Nephron (organoid): ENCODE measurements around the gene APOA1.
"Not testable (repeated sequence)": the region's sequence is repeated elsewhere in the genome, so short reads cannot be mapped to it uniquely, and the experiment has no call there.

Experiments
- H3K27ac Mint-ChIP-seq, 3 experiments: 2 replicates each; pipeline ENCODE4 v1.8.0; 2020; ENCODE audit warnings: mixed read lengths in 3 of 3, mild to moderate bottlenecking in 2 of 3, moderate library complexity in 1 of 3
- H3K27me3 Mint-ChIP-seq: 2 replicates; pipeline ENCODE4 v1.8.0; 2021; ENCODE audit warnings: low read depth, mild to moderate bottlenecking, moderate library complexity, mixed read lengths
- H3K36me3 Mint-ChIP-seq: 2 replicates; pipeline ENCODE4 v1.8.0; 2020; ENCODE audit warnings: low read depth, mixed read lengths
- H3K4me1 Mint-ChIP-seq: 2 replicates; pipeline ENCODE4 v1.8.0; 2020; ENCODE audit warnings: mixed read lengths
- H3K4me3 Mint-ChIP-seq, 3 experiments: 2 replicates each; pipeline ENCODE4 v1.8.0; 2020; ENCODE audit warnings: mild to moderate bottlenecking in 3 of 3, mixed read lengths in 3 of 3, moderate library complexity in 2 of 3
- H3K9me3 Mint-ChIP-seq: 2 replicates; pipeline ENCODE4 v1.8.0; 2020; ENCODE audit warnings: mixed read lengths
- TF ChIP-seq, protein P1 (sequence below), 3 experiments: fragments of 200-600 bp; sonication (generic); IDR thresholded peaks; one replicate each; pipeline ENCODE4 v1.5.0; 2021; ENCODE audit warnings: antibody characterized with exemption in 3 of 3; ENCODE audit not compliant: unreplicated experiment in 3 of 3

The APOA1 gene

DNA sequence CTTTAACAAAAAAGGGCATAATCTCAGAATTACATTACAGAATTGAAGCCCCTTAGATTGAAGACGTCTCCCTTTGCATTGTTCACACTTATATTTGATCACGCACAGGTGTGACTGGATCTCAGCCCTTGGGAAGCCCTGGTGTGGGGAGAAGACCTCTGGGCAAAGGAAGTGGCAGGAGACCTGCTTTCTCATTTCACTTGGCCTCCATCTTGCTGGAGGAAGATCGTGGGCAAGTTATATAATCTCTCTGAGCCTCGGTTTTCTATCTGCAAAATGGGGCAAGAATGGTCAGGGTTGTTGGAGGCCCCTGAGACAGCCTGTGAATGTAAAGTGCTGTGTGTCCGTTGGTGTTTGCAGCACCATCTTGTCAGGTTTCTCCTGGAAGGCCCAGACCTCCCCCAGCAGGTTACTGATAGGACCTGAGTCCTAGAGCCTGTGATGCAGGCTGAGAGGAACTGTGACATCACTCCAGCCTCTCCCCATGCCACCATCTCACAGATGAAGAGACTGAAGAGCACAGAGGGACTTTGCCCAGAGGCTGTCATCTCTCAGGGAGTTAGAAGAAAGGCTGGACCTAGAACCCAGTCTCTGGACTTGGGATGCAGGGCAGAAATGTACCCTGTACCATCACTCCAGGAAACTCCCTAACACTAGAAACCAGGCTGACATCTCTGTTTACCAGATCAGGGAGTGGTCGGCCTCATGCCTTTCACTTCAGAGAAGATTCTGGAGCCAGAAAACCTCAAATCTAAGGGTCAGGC, 1.1 kb upstream of the APOA1 start:
- peaks cover 5% of the 10 kb centered on the region for H3K27me3 Mint-ChIP-seq
- peaks cover 21% of the 10 kb centered on the region for H3K4me1 Mint-ChIP-seq
- peak overlapping the region in 1 of 3 experiments; percentile 23 for H3K4me3 Mint-ChIP-seq
- H3K36me3 Mint-ChIP-seq: peaks cover 7% of the 10 kb centered on the region
- H3K27ac Mint-ChIP-seq: peak overlapping the region; percentile 18 to 77 (median 28)
- H3K9me3 Mint-ChIP-seq: no peaks in the 10 kb centered on the region
- TF ChIP-seq, protein P1, sequence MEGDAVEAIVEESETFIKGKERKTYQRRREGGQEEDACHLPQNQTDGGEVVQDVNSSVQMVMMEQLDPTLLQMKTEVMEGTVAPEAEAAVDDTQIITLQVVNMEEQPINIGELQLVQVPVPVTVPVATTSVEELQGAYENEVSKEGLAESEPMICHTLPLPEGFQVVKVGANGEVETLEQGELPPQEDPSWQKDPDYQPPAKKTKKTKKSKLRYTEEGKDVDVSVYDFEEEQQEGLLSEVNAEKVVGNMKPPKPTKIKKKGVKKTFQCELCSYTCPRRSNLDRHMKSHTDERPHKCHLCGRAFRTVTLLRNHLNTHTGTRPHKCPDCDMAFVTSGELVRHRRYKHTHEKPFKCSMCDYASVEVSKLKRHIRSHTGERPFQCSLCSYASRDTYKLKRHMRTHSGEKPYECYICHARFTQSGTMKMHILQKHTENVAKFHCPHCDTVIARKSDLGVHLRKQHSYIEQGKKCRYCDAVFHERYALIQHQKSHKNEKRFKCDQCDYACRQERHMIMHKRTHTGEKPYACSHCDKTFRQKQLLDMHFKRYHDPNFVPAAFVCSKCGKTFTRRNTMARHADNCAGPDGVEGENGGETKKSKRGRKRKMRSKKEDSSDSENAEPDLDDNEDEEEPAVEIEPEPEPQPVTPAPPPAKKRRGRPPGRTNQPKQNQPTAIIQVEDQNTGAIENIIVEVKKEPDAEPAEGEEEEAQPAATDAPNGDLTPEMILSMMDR (IDR thresholded peaks at IDR 0.05; ENCODE audit: unreplicated experiment in 3 of 3): no peak

DNA sequence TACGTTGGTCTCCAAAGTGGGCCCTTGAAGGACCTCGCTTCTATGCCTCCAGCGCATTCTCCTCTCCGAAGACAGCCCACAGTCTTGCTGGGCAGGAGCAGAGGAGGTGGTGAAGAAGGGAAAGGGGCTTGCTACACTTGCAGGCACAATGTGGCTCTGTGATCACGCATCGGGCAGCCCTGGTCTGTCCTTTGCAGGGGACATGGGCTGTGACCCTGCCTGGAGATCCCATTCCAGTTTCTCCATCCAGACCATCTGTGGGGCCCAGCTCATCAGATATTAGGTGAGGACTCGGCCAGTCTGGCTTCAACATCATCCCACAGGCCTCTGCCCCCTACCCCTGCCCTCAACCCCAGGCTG, 810 bp downstream of the APOA1 start:
- no peaks in the 10 kb centered on the region for H3K36me3 Mint-ChIP-seq
- H3K27ac Mint-ChIP-seq: no peak overlapping the region
- no peaks in the 10 kb centered on the region for H3K9me3 Mint-ChIP-seq
- no peak overlapping the region for H3K4me3 Mint-ChIP-seq
- TF ChIP-seq, protein P1 (IDR thresholded peaks at IDR 0.05; ENCODE audit: unreplicated experiment in 3 of 3): no peak
- peaks cover 21% of the 10 kb centered on the region for H3K4me1 Mint-ChIP-seq
- peaks cover 11% of the 10 kb centered on the region for H3K27me3 Mint-ChIP-seq

DNA sequence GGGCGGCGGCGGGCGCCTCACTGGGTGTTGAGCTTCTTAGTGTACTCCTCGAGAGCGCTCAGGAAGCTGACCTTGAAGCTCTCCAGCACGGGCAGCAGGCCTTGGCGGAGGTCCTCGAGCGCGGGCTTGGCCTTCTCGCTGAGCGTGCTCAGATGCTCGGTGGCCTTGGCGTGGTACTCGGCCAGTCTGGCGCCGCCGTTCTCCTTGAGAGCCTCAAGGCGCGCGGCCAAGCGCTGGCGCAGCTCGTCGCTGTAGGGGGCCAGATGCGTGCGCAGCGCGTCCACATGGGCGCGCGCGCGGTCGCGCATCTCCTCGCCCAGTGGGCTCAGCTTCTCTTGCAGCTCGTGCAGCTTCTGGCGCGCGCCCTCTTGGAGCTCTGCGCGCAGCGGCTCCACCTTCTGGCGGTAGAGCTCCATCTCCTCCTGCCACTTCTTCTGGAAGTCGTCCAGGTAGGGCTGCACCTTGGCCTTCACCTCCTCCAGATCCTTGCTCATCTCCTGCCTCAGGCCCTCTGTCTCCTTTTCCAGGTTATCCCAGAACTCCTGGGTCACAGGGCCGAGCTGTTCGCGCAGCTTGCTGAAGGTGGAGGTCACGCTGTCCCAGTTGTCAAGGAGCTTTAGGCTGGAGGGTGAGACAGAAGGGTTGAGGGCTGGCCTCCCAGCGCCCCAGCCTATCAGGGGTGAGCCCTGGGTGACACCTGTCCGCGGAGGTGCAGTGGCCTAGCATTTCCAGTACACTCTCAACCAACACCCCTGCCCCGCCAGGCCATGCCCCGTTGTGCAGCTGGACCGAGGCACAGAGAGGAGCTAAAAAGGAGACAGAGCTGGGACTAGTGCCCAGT, 1.4 kb downstream of the APOA1 start:
- H3K4me3 Mint-ChIP-seq: peak overlapping the region; percentile 61 to 74 (median 74)
- H3K9me3 Mint-ChIP-seq: no peaks in the 10 kb centered on the region
- H3K4me1 Mint-ChIP-seq: peaks cover 21% of the 10 kb centered on the region
- peak overlapping the region; percentile 81 to 87 (median 82) for H3K27ac Mint-ChIP-seq
- TF ChIP-seq, protein P1 (IDR thresholded peaks at IDR 0.05; ENCODE audit: unreplicated experiment in 3 of 3): peak; percentile 45 to 72 (median 67)
- H3K27me3 Mint-ChIP-seq: peaks cover 11% of the 10 kb centered on the region
- no peaks in the 10 kb centered on the region for H3K36me3 Mint-ChIP-seq

DNA sequence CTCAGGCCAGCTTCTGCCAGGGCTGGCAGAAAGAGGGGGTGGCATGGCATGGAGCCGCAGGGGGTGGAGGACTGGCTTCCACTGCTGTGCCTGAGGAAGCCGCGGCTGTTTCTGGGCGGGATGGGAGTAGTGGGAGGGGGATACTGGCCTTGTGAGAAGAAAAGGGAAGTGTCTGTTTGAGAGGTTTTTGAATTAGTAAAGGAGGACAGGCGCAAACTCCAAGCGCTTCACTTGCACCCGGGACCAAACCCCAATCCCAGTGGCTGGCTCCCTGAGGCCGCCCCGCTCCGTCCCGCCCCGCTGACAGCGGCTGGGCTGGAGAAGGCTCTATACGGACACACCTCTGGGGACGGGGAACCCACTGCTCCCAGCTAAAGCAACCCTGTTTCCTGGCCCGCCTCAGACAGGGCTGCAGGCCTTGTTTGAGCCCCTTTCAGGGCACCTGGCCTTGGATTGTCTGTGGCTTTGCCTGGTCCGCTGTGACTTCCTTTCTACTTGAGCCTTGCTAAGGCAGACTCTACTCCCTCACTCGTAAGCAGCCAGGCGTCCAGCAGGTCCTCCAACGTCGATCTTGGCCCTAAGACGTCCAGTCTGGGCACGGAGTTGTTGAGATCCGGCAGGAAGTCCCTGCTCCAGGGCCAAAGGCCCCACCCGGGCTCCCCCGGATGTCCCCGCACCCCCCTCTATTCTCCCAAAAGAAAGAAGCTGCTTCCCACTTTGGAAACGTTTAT, 2.2 kb downstream of the APOA1 start:
- Mint-ChIP-seq H3K4me3 (peak overlapping the region; percentile 61 to 74 (median 74)), H3K36me3 (no peaks in the 10 kb centered on the region), H3K27me3 (peaks cover 11% of the 10 kb centered on the region), H3K4me1 (peaks cover 21% of the 10 kb centered on the region), H3K9me3 (no peaks in the 10 kb centered on the region), H3K27ac (peak overlapping the region; percentile 81 to 87 (median 82))
- TF ChIP-seq, protein P1 (IDR thresholded peaks at IDR 0.05; ENCODE audit: unreplicated experiment in 3 of 3): no peak

DNA sequence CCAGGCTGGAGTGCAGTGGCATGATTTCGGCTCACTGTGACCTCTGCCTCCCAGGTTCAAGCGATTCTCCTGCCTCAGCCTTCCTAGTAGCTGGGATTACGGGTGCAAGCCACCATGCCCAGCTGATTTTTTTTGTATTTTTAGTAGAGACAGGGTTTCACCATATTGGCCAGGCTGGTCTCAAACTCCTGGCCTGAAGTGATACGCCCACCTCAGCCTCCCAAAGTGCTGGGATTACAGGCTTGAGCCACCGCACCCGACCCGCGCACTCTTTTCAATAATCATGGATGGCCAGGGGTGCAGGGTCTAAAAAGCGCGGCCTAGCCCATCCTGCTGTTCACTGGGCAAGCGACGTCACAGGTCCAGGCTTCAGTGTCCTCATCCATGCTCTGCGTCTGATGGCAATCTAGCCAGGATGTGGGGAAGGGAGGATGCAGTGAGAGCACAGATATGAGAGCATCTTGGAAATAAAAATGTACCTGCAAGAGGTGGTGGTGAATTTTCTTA, 2.8 kb downstream of the APOA1 start:
- Mint-ChIP-seq H3K27me3 (peaks cover 11% of the 10 kb centered on the region), H3K4me3 (peak overlapping the region; percentile 6 to 68 (median 10)), H3K27ac (peak overlapping the region in 2 of 3 experiments; percentile 32 to 82), H3K4me1 (peaks cover 18% of the 10 kb centered on the region)
- not testable (repeated sequence) for H3K9me3 Mint-ChIP-seq, H3K36me3 Mint-ChIP-seq
